ENCODE measurements around the gene PLAGL2. TPM values are rescaled to one million over a fixed set of nuclear protein-coding genes. Genes with fewer than 3 reads are reported as not detected.

PLAGL2 gene
- total RNA-seq, 2 experiments from 2014 or later: 9.8 to 40.3 TPM

DNA sequence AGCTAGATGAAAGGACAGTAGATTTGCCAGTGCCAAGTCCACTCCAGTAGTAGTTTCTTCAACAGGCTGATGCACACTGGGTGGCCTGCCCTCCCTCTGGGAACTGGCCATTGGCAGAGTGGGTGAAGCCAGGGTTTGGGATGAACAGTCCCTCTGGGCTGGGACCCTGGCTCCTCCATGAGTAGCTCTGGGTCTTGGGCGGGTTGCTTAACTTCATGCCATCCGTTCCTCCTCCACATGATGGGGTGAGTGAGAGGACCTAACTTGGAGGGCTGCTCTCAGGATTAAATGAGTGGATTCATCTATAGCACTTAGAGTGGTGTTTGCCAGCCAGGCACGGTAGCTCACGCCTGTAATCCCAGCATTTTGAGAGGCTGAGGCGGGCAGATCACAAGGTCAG is 47.2 kb downstream of the PLAGL2 start:
- CTCF ChIA-PET (ENCODE audit: unreplicated experiment): no interaction called here
- intact Hi-C loops (cut with micrococcal nuclease; ENCODE audit: unreplicated experiment): no loop called here
- no peaks in the 10 kb centered on the region for H3K4me1 ChIP-seq (ENCODE audit: insufficient read depth, low read length, poor library complexity, severe bottlenecking)
- no peaks in the 10 kb centered on the region for H3K79me2 ChIP-seq (ENCODE audit: insufficient read depth, low read depth, low read length)
- H3K36me3 ChIP-seq (ENCODE audit: insufficient read depth, low read length): peaks cover 66% of the 10 kb centered on the region
- BruUV-seq (replicated peaks): no TSS peak
- no peaks in the 10 kb centered on the region for H3K9me2 ChIP-seq (ENCODE audit: insufficient read depth, low read length)
- no peaks in the 10 kb centered on the region for H4K20me1 ChIP-seq (ENCODE audit: insufficient read depth, low read length)
- TF ChIP-seq, protein P1, sequence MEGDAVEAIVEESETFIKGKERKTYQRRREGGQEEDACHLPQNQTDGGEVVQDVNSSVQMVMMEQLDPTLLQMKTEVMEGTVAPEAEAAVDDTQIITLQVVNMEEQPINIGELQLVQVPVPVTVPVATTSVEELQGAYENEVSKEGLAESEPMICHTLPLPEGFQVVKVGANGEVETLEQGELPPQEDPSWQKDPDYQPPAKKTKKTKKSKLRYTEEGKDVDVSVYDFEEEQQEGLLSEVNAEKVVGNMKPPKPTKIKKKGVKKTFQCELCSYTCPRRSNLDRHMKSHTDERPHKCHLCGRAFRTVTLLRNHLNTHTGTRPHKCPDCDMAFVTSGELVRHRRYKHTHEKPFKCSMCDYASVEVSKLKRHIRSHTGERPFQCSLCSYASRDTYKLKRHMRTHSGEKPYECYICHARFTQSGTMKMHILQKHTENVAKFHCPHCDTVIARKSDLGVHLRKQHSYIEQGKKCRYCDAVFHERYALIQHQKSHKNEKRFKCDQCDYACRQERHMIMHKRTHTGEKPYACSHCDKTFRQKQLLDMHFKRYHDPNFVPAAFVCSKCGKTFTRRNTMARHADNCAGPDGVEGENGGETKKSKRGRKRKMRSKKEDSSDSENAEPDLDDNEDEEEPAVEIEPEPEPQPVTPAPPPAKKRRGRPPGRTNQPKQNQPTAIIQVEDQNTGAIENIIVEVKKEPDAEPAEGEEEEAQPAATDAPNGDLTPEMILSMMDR (conservative IDR thresholded peaks at IDR 0.05; ENCODE audit: low read length): no peak
- TF ChIP-seq EZH2phosphoT487 (IDR thresholded peaks at IDR 0.05; ENCODE audit: borderline replicate concordance, low read depth, low read length): no peak
- POLR2A ChIA-PET: no interaction called here
- H3K4me2 ChIP-seq (ENCODE audit: low read length): no peak overlapping the region
- no peak for DNase-seq (ENCODE audit: low spot score)
- no peak overlapping the region for H3K27ac ChIP-seq (ENCODE audit: low read depth, low read length, poor library complexity, severe bottlenecking)
- H2AFZ ChIP-seq (ENCODE audit: low read length): no peak overlapping the region
- H3K9me3 ChIP-seq (ENCODE audit: low read length): no peaks in the 10 kb centered on the region
- no peak overlapping the region for H3K4me3 ChIP-seq (ENCODE audit: low read depth, low read length, poor library complexity, severe bottlenecking)

DNA sequence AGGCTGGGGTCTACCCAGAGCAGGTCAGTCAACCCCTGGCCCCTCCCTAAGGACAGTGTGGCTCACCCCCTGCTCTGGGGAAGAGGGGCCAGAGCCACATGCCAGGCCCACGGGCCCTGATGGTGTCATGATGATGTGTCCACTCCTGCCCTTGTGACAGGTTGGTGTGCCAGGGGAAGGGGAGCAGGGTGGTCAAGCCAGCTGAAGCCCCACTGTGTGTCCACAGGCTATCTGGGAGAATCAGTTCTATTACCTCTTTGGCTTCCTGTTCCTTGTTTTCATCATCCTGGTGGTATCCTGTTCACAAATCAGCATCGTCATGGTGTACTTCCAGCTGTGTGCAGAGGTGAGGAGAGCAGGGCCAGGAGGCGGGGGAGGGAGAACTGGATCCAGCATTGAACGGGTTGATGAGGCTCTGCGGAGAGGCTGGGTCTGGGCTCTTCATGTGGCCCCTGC is 47.7 kb downstream of the PLAGL2 start:
- H3K4me2 ChIP-seq (ENCODE audit: low read length): no peak overlapping the region
- no TSS peak for BruUV-seq (replicated peaks)
- ChIA-PET CTCF (ENCODE audit: unreplicated experiment) (no interaction called here), POLR2A (no interaction called here)
- H3K9me3 ChIP-seq (ENCODE audit: low read length): no peaks in the 10 kb centered on the region
- H4K20me1 ChIP-seq (ENCODE audit: insufficient read depth, low read length): no peaks in the 10 kb centered on the region
- H3K27ac ChIP-seq (ENCODE audit: low read depth, low read length, poor library complexity, severe bottlenecking): no peak overlapping the region
- H3K36me3 ChIP-seq (ENCODE audit: insufficient read depth, low read length): peaks cover 67% of the 10 kb centered on the region
- TF ChIP-seq, protein P1 (conservative IDR thresholded peaks at IDR 0.05; ENCODE audit: low read length): no peak
- no peak for TF ChIP-seq EZH2phosphoT487 (IDR thresholded peaks at IDR 0.05; ENCODE audit: borderline replicate concordance, low read depth, low read length)
- H3K79me2 ChIP-seq (ENCODE audit: insufficient read depth, low read depth, low read length): no peaks in the 10 kb centered on the region
- H3K4me3 ChIP-seq (ENCODE audit: low read depth, low read length, poor library complexity, severe bottlenecking): no peak overlapping the region
- no peaks in the 10 kb centered on the region for H3K9me2 ChIP-seq (ENCODE audit: insufficient read depth, low read length)
- H2AFZ ChIP-seq (ENCODE audit: low read length): no peak overlapping the region
- no peak for DNase-seq (ENCODE audit: low spot score)
- H3K4me1 ChIP-seq (ENCODE audit: insufficient read depth, low read length, poor library complexity, severe bottlenecking): no peaks in the 10 kb centered on the region
- intact Hi-C loops (cut with micrococcal nuclease; ENCODE audit: unreplicated experiment): loop anchor here (10.0 kb wide), 1 partner anchor 495 kb away; no protein-coding TSS in a partner anchor

GRCh38 chr20:32158943-32159660 is 48.4 kb downstream of the PLAGL2 start:
- no peaks in the 10 kb centered on the region for H3K4me1 ChIP-seq (ENCODE audit: insufficient read depth, low read length, poor library complexity, severe bottlenecking)

More at GRCh38 chr20:32158943-32159660, 48.4 kb downstream of the PLAGL2 start:
- no peak for TF ChIP-seq EZH2phosphoT487 (IDR thresholded peaks at IDR 0.05; ENCODE audit: borderline replicate concordance, low read depth, low read length)
- TF ChIP-seq, protein P1 (conservative IDR thresholded peaks at IDR 0.05; ENCODE audit: low read length): no peak
- Histone ChIP-seq H3K79me2 (ENCODE audit: insufficient read depth, low read depth, low read length) (no peaks in the 10 kb centered on the region), H3K4me2 (ENCODE audit: low read length) (no peak overlapping the region), H3K4me3 (ENCODE audit: low read depth, low read length, poor library complexity, severe bottlenecking) (no peak overlapping the region), H2AFZ (ENCODE audit: low read length) (no peak overlapping the region), H3K36me3 (ENCODE audit: insufficient read depth, low read length) (peaks cover 63% of the 10 kb centered on the region), H3K9me2 (ENCODE audit: insufficient read depth, low read length) (no peaks in the 10 kb centered on the region), H3K9me3 (ENCODE audit: low read length) (no peaks in the 10 kb centered on the region), H3K27ac (ENCODE audit: low read depth, low read length, poor library complexity, severe bottlenecking) (no peak overlapping the region), H4K20me1 (ENCODE audit: insufficient read depth, low read length) (no peaks in the 10 kb centered on the region)
- ChIA-PET POLR2A (interaction anchor here (0.6 kb wide), 1 partner anchor 364 kb away, joined by 3 read pairs; no protein-coding TSS in a partner anchor), CTCF (ENCODE audit: unreplicated experiment) (no interaction called here)
- intact Hi-C loops (cut with micrococcal nuclease; ENCODE audit: unreplicated experiment): loop anchor here (10.0 kb wide), 1 partner anchor 496 kb away; no protein-coding TSS in a partner anchor
- DNase-seq (ENCODE audit: low spot score): no peak
- BruUV-seq (replicated peaks): no TSS peak
